SK-N-MC (cell line): ENCODE data around the gene CDH4.

Experiments
- DNase-seq: peaks from one replicate; pipeline ENCODE4 v3.0.0-alpha.2; 2011; ENCODE audit warnings: low read depth, low spot score
- H3K27ac ChIP-seq: fragments of 200-600 bp; sonication (generic); 2 replicates; pipeline ENCODE4 v1.5.1; 2016; ENCODE audit warnings: mixed run types
- H3K36me3 ChIP-seq: fragments of 200-600 bp; sonication (generic); 2 replicates; pipeline ENCODE4 v1.6.1; 2017; ENCODE audit warnings: antibody characterized with exemption, low read length, mixed read lengths; ENCODE audit not compliant: insufficient read depth
- H3K4me3 ChIP-seq: fragments of 200-600 bp; sonication (generic); 2 replicates; pipeline ENCODE4 v1.5.1; 2016
- H3K9ac ChIP-seq: fragments of 200-600 bp; sonication (generic); 2 replicates; pipeline ENCODE4 v1.8.0; 2017; ENCODE audit warnings: mixed run types, mixed read lengths; ENCODE audit not compliant: insufficient read length
- H3K9me3 ChIP-seq: fragments of 200-600 bp; sonication (generic); 2 replicates; pipeline ENCODE4 v1.6.1; 2017; ENCODE audit warnings: low read depth, mild to moderate bottlenecking, antibody characterized with exemption, low read length, moderate library complexity, mixed read lengths
- EZH2 ChIP-seq: fragments of 200-600 bp; sonication (generic); IDR thresholded peaks from one replicate; pipeline ENCODE4 v1.6.1; 2017; ENCODE audit warnings: antibody characterized with exemption
- FOXP2 ChIP-seq: optimal IDR thresholded peaks from 2 replicates; pipeline ENCODE3; 2011; ENCODE audit warnings: mild to moderate bottlenecking, moderate library complexity; ENCODE audit not compliant: insufficient read depth; ENCODE audit errors: extremely low read length, control extremely low read depth
- POLR2AphosphoS5 ChIP-seq: IDR thresholded peaks from 2 replicates; pipeline ENCODE4 v1.6.1; 2012; ENCODE audit warnings: mild to moderate bottlenecking, low read depth, low read length, borderline replicate concordance

Gene CDH4

GRCh38 chr20:61722146-61722678 is 470.2 kb downstream of the CDH4 start:
- Histone ChIP-seq H3K9me3 (no peaks in the 10 kb centered on the region), H3K27ac (no peak overlapping the region), H3K9ac (no peak overlapping the region), H3K4me3 (no peak overlapping the region), H3K36me3 (no peaks in the 10 kb centered on the region)
- no peak for TF ChIP-seq EZH2
- no peak for TF ChIP-seq POLR2AphosphoS5
- TF ChIP-seq FOXP2: no peak
- no peak for DNase-seq

- no peak for DNase-seq
- TF ChIP-seq EZH2 (no peak), POLR2AphosphoS5 (no peak), FOXP2 (no peak)
These were observed 471.6 kb downstream of the CDH4 start for GRCh38 chr20:61723529-61724257.

GRCh38 chr20:61724376-61724775 is 472.3 kb downstream of the CDH4 start:
- Histone ChIP-seq H3K9me3 (no peaks in the 10 kb centered on the region), H3K9ac (no peak overlapping the region), H3K27ac (no peak overlapping the region), H3K4me3 (no peak overlapping the region), H3K36me3 (no peaks in the 10 kb centered on the region)
- TF ChIP-seq FOXP2 (no peak), POLR2AphosphoS5 (no peak)
- DNase-seq: no peak

More at GRCh38 chr20:61723529-61724257, 471.6 kb downstream of the CDH4 start:
- Histone ChIP-seq H3K9me3 (no peaks in the 10 kb centered on the region), H3K27ac (no peak overlapping the region), H3K4me3 (no peak overlapping the region), H3K36me3 (no peaks in the 10 kb centered on the region), H3K9ac (no peak overlapping the region)

- no peaks in the 10 kb centered on the region for H3K36me3 ChIP-seq
These were observed 473.1 kb downstream of the CDH4 start for GRCh38 chr20:61725145-61725544.

GRCh38 chr20:61725966-61726365 is 473.9 kb downstream of the CDH4 start:
- H3K9ac ChIP-seq: no peak overlapping the region
- no peaks in the 10 kb centered on the region for H3K36me3 ChIP-seq
- no peaks in the 10 kb centered on the region for H3K9me3 ChIP-seq
- no peak for TF ChIP-seq FOXP2
- TF ChIP-seq EZH2: no peak
- no peak for TF ChIP-seq POLR2AphosphoS5
- no peak overlapping the region for H3K27ac ChIP-seq
- no peak for DNase-seq
- no peak overlapping the region for H3K4me3 ChIP-seq

More at GRCh38 chr20:61725145-61725544, 473.1 kb downstream of the CDH4 start:
- no peak for DNase-seq
- TF ChIP-seq POLR2AphosphoS5 (no peak), EZH2 (no peak)
- no peak overlapping the region for H3K27ac ChIP-seq
- H3K4me3 ChIP-seq: no peak overlapping the region
- no peaks in the 10 kb centered on the region for H3K9me3 ChIP-seq
- H3K9ac ChIP-seq: no peak overlapping the region

GRCh38 chr20:61726979-61727378 is 474.9 kb downstream of the CDH4 start:
- no peak for DNase-seq
- TF ChIP-seq EZH2: no peak
- TF ChIP-seq POLR2AphosphoS5: no peak
- no peak for TF ChIP-seq FOXP2
- Histone ChIP-seq H3K9me3 (no peaks in the 10 kb centered on the region), H3K27ac (no peak overlapping the region), H3K36me3 (no peaks in the 10 kb centered on the region), H3K4me3 (no peak overlapping the region), H3K9ac (no peak overlapping the region)

- TF ChIP-seq POLR2AphosphoS5: no peak
- no peak for TF ChIP-seq FOXP2
- TF ChIP-seq EZH2: no peak
- Histone ChIP-seq H3K9ac (no peak overlapping the region), H3K27ac (no peak overlapping the region), H3K9me3 (no peaks in the 10 kb centered on the region), H3K4me3 (no peak overlapping the region), H3K36me3 (no peaks in the 10 kb centered on the region)
- DNase-seq: no peak
These were observed 475.7 kb downstream of the CDH4 start for GRCh38 chr20:61727761-61728160.

- no peaks in the 10 kb centered on the region for H3K9me3 ChIP-seq
- no peak overlapping the region for H3K9ac ChIP-seq
- H3K27ac ChIP-seq: no peak overlapping the region
- no peaks in the 10 kb centered on the region for H3K36me3 ChIP-seq
- H3K4me3 ChIP-seq: no peak overlapping the region
- no peak for TF ChIP-seq POLR2AphosphoS5
- TF ChIP-seq FOXP2: no peak
- TF ChIP-seq EZH2: no peak
- DNase-seq: no peak
These were observed 476.3 kb downstream of the CDH4 start for GRCh38 chr20:61728326-61728725.
